GM21381 (cell line): ENCODE data around the gene GPR132.
A peak's percentile ranks its signal among the peaks of the same experiment; 100 is the strongest.
"Not testable (repeated sequence)": the region's sequence is repeated elsewhere in the genome, so short reads cannot be mapped to it uniquely, and the experiment has no call there.

Source experiments
- ATAC-seq: cut with Tn5 transposase; IDR thresholded peaks from one replicate; pipeline ENCODE4 v1.9.1; 2021; ENCODE audit warnings: mild to moderate bottlenecking, moderate library complexity; ENCODE audit not compliant: unreplicated experiment

The GPR132 gene

DNA sequence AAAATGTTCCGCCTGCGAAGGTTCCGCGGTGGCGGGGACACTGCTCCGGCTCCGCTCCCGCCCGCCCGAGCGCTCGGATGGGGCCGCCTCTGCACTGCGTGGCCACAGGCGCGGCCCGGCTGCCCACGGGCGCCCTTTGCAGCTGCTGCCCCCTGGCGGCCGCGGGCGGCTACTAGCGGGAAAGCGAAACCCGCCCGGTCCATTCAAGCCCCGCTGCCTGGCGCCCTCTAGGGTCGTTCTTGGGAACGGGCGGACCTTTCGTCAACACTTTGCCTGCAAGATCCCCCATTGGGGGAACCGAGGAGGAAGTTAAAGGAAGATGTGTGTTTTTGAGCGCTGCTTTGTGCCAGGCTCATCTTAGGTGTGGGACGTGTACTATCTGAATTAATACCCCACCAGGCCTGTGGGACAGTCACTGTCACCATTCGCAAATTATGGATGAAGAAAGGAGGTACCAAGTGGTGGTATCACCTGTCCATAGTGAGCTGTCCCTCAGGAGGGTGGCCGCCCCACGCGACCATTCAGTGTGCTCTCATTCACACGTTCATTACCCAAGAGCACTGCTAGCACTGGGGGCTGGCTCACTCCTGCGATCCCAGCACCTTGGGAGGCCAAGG, 19.4 kb downstream of the GPR132 start:
- ATAC-seq, result peak; percentile 82

DNA sequence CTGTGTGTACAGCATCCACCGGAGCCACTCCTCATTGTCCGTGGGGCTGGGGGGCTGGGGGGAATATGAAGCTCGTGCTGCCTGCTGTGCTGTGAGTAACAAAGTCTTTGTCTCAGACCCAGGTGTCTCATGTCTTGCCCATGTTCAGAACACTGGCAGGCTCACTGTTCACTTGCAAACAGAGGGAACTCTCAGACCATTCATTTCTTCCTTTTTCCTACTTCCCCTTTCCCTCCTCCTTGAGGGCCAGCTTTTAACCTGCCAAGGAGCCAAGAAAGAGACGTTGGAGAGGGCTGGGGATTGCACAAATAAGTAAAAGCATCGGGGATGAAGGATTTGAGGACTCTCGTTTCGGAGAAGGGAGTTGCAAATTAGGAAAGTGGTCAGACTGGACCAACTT, 21.6 kb downstream of the GPR132 start:
- no peak for ATAC-seq

DNA sequence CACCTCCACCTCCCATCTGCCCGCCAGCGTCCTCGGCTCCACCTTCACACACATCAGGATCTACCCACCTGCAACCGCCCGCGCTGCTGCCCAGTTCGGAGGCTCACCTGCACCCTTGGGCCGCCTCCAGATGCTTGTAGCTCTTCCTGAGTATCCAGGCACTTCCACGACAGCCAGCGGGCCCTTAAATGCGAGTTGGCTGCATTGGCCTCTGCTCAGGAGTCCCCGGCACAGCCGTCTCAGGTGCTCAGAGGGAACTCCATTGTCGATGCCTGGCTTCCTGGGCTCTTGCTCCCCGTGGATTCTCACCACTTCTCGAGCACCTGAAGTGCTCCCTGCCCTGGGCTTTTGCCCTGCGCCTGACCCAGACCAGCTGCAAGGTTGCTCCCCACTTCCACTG, 22.4 kb downstream of the GPR132 start:
- ATAC-seq, result no peak

DNA sequence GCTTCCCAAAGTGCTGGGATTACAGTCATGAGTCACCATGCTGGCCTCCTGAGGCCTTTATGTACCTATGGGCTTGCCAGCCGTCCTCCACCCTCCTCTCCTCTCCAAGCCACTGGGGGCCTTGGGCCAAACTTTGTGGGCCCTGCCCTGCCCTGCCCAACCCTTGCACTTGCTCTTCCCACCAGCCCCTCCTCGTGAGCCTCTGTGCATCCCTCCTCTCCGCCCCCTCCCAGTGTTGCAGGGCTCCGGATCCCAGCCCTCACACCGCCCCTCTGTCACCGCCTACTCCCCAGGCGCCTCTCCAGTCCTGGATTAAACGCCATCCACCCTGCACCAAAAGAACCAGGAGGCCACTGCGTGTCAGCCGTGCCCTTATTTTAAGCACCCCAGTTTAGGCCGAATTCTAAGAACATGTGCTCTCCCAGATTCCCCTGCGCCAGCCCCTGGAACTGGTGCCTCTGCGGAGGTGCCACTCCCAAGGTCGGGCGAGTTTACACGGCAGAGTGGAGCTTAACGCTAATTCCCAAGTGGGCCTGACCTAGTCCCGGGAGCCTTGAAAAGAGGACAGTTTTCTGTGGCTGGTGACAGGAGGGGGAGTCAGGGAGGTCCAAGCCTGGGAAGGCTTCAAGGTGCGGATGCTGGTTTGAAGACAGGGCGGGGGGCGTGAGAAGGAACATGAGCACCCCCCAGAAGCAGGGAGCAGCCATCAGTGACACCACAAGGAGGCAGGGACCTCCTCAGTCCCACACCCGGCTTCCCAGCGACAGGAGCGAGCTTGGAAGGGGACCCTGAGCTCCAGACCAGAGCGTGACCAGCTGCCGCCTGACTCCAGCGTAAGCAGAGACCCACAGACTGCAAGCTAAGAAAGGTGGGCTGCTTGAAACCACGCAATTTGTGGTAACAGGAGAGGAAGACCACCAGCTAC, 23.1 kb downstream of the GPR132 start:
- ATAC-seq, result no peak

DNA sequence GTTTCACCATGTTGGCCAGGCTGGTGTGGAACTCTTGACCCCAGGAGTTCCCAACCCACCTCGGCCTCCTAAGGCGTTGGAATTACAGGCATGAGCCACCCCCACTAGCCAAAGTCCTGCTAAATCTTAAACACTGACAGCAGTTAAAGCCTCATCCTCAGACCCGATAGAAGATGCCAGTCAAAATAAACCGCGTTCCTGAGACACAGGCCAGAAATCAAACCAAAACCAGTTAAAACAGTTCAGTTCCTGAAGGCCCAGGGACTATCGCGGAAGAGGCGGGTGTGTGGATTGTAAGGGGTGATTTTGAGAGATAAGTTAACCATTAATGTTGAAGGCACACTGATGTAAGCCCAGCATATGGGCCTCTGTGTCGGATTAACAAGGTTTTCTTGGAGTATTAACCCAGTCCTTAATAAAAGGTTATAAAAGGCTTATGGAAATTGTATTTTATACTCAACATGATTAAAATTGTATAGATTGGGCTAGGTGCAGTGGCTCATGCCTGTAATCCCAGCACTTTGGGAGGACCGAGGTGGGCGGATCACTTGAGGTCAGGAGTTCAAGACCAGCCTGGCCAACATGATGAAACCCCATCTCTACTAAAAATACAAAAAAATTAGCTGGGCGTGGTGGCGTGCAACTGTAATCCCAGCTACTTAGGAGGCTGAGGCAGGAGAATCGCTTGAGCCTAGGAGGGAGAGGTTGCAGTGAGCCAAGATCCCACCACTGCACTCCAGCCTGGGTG, 25.6 kb downstream of the GPR132 start:
- no peak for ATAC-seq

DNA sequence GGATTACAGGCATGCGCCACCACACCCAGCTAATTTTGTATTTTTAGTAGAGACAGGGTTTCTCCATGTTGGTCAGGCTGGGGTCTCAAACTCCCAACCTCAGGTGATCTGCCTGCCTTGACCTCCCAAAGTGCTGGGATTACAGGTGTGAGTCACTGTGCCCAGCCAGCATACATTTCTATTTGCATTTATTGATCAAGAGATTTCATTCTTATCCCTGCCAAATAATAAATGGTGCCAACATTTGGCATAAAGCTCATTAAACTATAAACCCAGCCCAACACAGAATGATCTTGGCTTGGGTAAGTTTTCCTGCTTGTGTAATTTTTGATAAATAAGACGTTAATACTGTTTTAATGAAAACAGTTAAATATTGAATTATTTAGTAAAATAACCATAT, 29.6 kb downstream of the GPR132 start:
- not testable (repeated sequence) for ATAC-seq

DNA sequence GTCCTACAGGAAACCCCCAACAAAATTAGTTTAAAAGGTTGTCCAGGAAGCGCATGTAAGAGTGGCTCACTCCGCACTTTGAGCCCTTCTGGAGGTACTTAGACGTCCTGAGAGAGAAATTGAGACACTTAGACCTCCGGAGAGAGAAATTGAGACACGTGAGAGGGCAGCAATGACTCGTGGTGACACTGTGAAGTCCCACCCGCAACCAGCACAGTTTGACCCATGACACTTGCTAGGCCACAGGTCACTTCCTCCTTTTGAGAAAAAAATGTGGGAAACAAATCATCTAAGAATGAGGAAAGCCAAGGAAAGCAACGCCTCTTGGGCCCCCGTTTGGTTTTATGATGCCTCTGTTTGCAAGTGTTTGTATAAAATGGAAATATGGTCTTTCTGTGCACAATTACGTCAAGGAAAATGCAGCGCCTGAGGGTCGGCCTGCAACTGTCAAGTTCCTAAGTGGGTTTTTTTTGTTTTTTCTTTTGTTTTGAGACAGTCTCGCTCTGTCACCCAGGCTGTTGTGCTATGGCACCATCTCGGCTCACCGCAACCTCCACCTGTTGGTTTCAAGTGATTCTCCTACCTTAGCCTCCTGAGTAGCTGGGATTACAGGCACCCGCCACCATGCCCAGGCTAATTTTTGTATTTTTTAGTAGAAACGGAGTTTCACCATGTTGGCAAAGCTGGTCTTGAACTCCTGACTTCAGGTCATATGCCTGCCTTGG, 30.8 kb downstream of the GPR132 start:
- ATAC-seq, result no peak

DNA sequence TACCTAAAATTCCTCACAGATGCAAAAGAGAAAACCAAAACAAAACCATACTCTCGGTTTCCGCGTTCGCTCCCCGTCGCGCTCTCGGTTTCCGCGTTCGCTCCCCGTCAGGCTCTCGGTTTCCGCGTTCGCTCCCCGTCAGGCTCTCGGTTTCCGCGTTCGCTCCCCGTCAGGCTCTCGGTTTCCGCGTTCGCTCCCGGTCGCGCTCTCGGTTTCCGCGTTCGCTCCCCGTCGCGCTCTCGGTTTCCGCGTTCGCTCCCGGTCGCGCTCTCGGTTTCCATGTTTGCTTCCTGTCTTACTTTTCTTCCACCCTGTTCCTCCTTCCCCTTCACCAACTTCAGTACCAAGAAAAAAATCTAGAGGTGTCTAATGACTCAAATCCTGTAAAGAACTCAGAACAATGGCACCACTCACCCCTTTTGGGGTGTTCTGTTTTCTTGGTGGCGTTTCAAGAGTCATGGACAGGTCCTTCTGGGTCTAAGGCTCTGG, 31.8 kb downstream of the GPR132 start:
- not testable (repeated sequence) for ATAC-seq

DNA sequence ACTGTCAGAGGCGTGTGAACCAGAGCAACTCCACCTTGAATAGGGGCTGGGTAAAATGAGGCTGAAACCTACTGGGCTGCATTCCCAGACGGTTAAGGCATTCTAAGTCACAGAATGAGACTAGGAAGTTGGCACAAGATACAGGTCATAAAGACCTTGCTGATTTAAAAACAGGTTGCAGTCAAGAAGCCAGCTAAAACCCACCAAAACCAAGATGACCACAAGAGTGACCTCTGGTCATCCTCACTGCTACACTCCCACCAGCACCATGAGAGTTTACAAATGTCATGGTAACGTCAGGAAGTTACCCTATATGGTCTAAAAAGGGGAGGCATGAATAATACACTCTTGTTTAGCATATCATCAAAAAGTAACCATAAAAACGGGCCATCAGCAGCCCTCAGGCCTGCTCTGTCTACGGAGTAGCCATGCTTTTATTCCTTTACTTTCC, 32.8 kb downstream of the GPR132 start:
- not testable (repeated sequence) for ATAC-seq

DNA sequence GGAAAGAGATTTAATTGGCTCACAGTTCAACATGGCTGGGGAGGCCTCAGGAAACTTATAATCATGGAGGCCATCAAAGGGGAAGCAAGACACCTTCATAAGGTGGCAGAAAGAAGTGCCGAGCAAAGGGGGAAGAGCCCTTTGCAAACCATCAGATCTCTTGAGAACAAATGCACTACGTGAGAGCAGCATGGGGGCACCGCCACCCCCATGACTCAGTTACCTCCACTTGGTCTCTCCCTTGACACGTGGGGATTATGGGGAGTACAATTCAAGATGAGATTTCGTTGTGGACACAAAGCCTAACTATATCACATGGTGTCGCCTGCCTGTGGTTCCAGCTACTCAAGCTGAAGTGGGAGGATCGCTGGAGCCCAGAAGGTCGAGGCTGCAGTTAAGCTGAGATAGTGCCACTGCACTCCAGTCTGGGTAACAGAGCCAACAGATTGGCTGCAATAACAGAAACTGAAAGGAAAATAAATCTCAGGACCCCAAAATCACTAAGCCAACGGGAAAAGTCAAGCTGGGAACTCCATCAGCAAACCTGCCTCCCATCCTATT, 34.3 kb downstream of the GPR132 start:
- no peak for ATAC-seq

DNA sequence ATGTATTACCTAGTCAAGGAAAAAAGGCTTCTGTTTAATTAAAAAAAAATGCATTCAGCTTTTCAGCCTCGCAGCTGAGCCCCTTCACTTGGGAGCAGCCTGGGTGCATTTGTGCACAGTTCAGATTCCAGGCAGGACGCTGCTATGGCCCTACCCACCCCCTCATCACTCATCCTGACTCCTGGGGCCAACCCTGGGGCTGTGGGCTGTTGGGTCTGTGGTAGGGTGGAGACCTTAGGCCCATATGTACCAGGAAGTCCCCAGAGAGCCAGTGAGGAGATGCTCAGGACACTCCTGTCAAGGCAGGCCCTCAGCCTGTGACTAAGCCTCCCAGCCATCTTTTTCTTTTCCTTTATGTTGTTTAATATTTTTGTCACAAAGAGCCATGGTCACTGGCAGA, 35.0 kb downstream of the GPR132 start:
- ATAC-seq, result no peak

DNA sequence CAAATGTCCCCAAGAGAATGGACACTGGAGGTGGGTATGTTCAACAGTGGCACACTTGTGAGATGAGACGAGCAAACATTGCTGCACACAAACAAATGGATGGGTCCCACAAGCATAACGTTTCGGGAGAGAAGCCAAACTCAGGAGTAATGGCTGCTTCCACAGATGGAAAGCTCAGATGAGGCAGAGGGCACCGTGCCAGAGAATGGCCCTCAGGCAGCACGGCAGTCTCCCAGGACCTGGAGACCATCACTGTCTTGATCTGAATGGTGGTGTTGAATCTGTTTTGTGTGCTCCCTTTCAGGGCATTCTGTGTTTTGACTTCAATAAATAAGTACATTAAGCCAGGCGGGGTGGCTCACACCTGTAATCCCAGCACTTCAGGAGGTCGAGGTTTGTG, 35.8 kb downstream of the GPR132 start:
- no peak for ATAC-seq

DNA sequence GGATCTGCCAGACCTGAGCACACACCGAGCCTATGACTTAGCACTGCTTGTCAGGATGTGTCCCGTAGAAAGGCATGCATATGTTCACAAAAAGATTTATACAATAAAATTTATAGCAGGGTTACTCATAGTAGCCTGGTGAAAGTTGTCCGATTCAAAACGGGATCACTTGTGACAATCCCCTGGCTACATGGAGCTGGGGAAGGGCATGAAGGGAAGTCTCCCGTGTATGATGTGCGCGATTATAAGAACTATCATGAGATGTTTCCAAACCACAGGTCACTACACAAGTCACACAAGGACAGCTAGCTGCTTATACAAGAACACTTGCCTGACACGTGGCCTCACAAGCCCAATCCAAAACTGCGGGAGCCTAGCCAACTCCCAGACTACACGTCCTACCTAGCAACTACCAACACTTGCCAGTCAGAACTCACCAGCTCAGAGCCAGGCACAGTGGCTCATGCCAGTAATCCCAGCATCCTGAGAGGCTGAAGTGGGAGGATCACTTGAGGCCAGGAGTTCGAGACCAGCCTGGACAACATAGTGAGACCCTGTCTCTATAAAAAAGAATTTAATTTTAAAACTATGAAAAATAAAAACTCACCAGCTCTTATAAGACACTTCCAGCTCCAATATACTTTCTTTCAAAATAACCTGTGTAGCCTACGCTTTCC, 36.8 kb downstream of the GPR132 start:
- ATAC-seq, result no peak

DNA sequence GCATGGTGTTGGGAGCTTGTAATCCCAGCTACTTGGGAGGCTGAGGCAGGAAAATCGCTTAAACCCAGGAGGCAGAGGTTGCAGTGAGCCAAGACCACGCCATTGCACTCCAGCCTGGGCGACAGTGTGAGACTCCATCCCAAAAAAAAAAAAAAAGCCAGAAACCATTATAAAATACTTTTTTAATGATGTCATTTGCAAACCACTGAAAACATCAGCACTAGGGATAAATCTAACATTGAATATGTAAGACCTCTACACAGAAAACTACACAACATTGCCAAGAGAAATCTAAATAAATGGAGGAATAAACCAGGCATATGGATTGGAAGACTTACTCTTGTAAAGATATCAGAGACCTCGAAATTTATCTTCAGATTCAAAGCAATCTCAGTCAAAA, 37.5 kb downstream of the GPR132 start:
- not testable (repeated sequence) for ATAC-seq

DNA sequence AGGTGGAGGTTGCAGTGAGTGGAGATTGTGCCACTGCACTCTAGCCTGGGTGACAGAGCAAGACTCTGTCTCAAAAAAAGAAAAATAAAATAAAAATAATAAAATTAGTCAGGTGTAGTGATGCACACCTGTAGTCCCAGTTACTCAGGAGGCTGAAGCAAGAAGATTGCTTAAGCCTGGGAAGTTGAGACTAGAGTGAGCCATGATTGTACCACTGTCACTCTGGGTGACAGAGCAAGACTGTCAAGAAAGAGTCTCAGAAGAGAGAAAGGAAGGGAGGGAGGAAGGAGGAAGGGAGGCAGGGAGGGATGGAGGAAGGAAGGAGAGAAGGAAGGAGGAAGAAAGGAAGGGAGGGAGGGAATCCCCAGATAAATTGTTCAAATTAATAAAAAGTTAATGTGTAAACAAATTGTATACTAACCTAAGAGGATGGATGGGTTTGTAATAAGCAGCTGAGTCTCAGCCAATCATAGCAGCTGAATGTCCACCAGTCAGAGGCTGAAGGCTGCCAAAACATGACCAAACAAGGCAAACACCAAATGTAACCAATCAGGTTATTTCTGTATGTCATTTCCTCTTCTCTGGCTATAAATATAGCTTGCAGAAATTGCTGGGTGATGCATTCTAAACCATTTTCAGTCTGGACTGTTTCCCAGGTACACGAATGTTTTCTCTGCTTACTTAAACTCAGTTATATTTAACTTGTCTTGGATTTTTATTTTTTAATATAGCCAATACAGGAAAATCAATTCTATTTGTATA, 38.2 kb downstream of the GPR132 start:
- ATAC-seq, result no peak

DNA sequence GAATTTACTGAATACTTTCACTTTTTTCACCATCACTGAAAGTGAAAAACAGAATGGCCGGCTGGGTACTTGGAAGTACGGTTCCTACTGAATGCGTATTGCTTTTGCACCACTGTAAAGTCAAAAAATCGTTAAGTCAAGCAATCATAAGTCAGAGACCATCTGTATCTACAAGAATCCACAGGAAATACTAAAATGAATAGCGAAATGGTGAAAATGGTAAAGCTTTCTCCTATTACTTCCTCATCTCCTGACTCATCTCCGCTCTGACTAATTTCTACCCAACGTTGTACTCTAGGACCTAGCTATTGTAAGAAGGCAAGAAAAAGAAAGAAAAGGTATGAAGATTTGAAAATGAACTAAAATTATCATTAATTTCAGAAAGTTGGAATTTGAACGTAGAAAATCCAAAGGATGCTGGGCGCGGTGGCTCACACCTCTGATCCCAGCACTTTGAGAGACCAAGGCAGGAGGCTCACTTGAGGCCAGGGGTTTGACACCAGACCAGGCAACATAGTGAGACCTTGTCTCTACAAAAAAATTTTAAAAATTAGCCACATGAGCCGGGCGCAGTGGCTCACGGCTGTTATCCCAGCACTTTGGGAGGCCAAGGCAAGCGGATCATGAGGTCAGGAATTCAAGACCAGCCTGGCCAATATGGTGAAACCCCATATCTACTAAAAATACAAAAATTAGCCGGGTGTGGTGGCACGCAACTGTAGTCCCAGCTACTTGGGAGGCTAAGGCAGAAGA, 39.0 kb downstream of the GPR132 start:
- ATAC-seq, result no peak

DNA sequence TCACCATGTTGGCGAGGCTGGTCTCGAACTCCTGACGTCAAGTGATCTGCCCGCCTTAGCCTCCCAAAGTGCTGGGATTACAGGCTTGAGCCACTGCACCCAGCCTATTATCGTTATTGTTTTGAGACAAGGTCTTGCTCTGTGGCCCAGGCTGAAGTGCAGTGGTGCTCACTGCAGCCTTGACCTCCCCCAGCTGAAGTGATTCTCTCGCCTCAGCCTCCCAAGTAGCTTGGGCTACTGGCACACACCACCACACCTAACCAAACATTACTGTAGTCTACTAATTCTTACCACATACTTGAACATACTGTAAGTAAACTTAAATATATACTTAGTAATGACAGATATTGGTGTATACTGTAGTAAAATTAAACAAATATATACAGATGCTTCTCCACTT, 39.8 kb downstream of the GPR132 start:
- ATAC-seq, result no peak

DNA sequence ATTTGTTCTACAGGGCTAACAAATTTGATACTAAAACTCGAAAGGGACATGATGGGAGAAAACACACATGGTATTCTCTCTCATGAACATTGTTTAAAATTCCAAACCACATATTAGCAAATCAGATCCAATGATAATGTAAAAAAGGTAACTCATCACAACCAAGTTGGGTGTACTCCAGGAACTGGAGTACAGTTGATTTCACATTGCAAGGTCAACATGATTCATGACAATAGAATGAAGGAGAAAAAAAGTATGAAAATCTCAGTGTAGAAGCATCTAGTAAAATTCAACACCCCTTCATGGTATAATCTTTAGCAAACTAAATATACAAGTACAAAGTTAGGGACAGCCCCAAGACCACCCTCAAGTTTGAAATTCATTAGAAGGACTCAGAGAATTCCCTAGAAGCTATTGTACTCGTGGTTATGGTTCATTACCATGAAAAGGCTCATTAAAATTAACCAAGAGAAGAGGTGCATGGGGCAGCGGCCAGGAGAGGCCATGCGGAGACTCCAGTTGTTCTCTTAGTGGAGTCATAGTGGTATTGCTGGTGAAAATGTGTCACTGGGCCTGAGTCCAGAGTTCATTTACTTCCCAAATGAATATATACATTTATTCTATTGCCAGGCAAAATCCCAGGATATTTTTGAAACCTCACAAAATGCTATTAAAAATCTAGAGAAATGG, 41.3 kb downstream of the GPR132 start:
- no peak for ATAC-seq
